IMR-90 (cell line): ENCODE results near the gene NR1D1. TPM values are rescaled to one million over a fixed set of nuclear protein-coding genes. Genes with fewer than 3 reads are reported as not detected.

Experiments
- ATAC-seq: fragments of 200-7000 bp; cut with Tn5 transposase; 2 replicates; pipeline ENCODE4 v1.9.1; 2020; ENCODE audit warnings: low read depth, mild to moderate bottlenecking, moderate library complexity
- BruUV-seq: library from RNA; stranded (reverse); fragments of 400-500 nt; replicated peaks from 2 replicates; lab custom pipeline; 2021; lab: Mats Ljungman, UMichigan
- CTCF ChIA-PET: fragments of 300-600 bp; formaldehyde crosslinking; extraction: SDS; loops from one replicate; lab custom pipeline; 2021; ENCODE audit warnings: antibody characterized with exemption; lab: Yijun Ruan, JAX
- POLR2A ChIA-PET: fragments of 300-600 bp; sonication (Branson Sonifier 250); formaldehyde crosslinking; loops from one replicate; lab custom pipeline; 2022; ENCODE audit warnings: antibody characterized with exemption; ENCODE audit not compliant: unreplicated experiment; lab: Charles Lee
- DNase-seq: peaks from one replicate; pipeline ENCODE4 v3.0.0; 2013
- H2AFZ ChIP-seq: replicated peaks from 2 replicates; pipeline ENCODE3; 2013; ENCODE audit warnings: low read length, mild to moderate bottlenecking; ENCODE audit not compliant: poor library complexity
- H2AK5ac ChIP-seq: 2 replicates; pipeline ENCODE4 v1.6.1; 2013; ENCODE audit warnings: low read depth, low read length, inconsistent platforms
- H2AK9ac ChIP-seq: replicated peaks from 2 replicates; pipeline ENCODE3; 2013; ENCODE audit warnings: mild to moderate bottlenecking, low read depth, low read length, moderate library complexity; ENCODE audit not compliant: poor library complexity
- H2BK120ac ChIP-seq: 2 replicates; pipeline ENCODE4 v1.6.1; 2013; ENCODE audit warnings: low read depth, low read length, inconsistent platforms
- H2BK15ac ChIP-seq: 3 replicates; pipeline ENCODE4 v1.6.1; 2013; ENCODE audit warnings: low read depth, low read length, inconsistent platforms
- H2BK20ac ChIP-seq: 2 replicates; pipeline ENCODE4 v1.6.1; 2013; ENCODE audit warnings: low read depth, mild to moderate bottlenecking, inconsistent platforms, low read length, moderate library complexity
- H2BK5ac ChIP-seq: 2 replicates; pipeline ENCODE4 v1.6.1; 2013; ENCODE audit warnings: mild to moderate bottlenecking, low read depth, low read length, inconsistent platforms; ENCODE audit not compliant: poor library complexity, severe bottlenecking
- H3K14ac ChIP-seq: replicated peaks from 2 replicates; pipeline ENCODE4 v1.6.1; 2013; ENCODE audit warnings: low read depth, low read length, inconsistent platforms
- H3K18ac ChIP-seq: 2 replicates; pipeline ENCODE4 v1.6.1; 2013; ENCODE audit warnings: low read depth, low read length, control low read depth
- H3K23ac ChIP-seq: 2 replicates; pipeline ENCODE4 v1.6.1; 2013; ENCODE audit warnings: low read depth, low read length, inconsistent platforms
- H3K27ac ChIP-seq: 2 replicates; pipeline ENCODE4 v1.5.1; 2013; ENCODE audit warnings: mild to moderate bottlenecking, control low read depth, low read length; ENCODE audit not compliant: insufficient read depth
- H3K27me3 ChIP-seq: 2 replicates; pipeline ENCODE4 v1.6.1; 2013; ENCODE audit warnings: low read length; ENCODE audit not compliant: control insufficient read depth, insufficient read depth
- H3K36me3 ChIP-seq: 2 replicates; pipeline ENCODE4 v1.6.1; 2013; ENCODE audit warnings: low read length, mixed read lengths; ENCODE audit not compliant: control insufficient read depth, insufficient read depth
- H3K4ac ChIP-seq: 2 replicates; pipeline ENCODE4 v1.6.1; 2013; ENCODE audit warnings: low read depth, low read length, inconsistent platforms
- H3K4me1 ChIP-seq: 2 replicates; pipeline ENCODE4 v1.6.1; 2013; ENCODE audit warnings: low read length, mixed read lengths; ENCODE audit not compliant: control insufficient read depth, insufficient read depth
- H3K4me2 ChIP-seq: 2 replicates; pipeline ENCODE4 v1.6.1; 2013; ENCODE audit warnings: low read depth, mild to moderate bottlenecking, control low read depth, low read length, moderate library complexity
- H3K4me3 ChIP-seq: 2 replicates; pipeline ENCODE4 v1.5.1; 2013; ENCODE audit warnings: low read depth, mild to moderate bottlenecking, control low read depth, low read length, moderate library complexity; ENCODE audit not compliant: insufficient read depth
- H3K56ac ChIP-seq: 2 replicates; pipeline ENCODE4 v1.6.1; 2013; ENCODE audit warnings: low read length, inconsistent platforms; ENCODE audit not compliant: insufficient read depth; ENCODE audit errors: extremely low read depth
- H3K79me1 ChIP-seq, 2 experiments: 2 replicates each; pipeline ENCODE4 v1.6.1; 2013; ENCODE audit warnings: low read length in 2 of 2, inconsistent platforms in 1 of 2, low read depth in 1 of 2
- H3K9ac ChIP-seq: 2 replicates; pipeline ENCODE4 v1.6.1; 2013; ENCODE audit warnings: low read depth, low read length, control low read depth
- H3K9me1 ChIP-seq: 2 replicates; pipeline ENCODE4 v1.6.1; 2013; ENCODE audit warnings: low read length, inconsistent platforms; ENCODE audit not compliant: insufficient read depth
- H3K9me3 ChIP-seq: 2 replicates; pipeline ENCODE4 v1.6.1; 2013; ENCODE audit warnings: low read length; ENCODE audit not compliant: control insufficient read depth, insufficient read depth
- H4K20me1 ChIP-seq: 2 replicates; pipeline ENCODE4 v1.6.1; 2013; ENCODE audit warnings: low read length, inconsistent platforms; ENCODE audit not compliant: insufficient read depth
- H4K5ac ChIP-seq: 2 replicates; pipeline ENCODE4 v1.6.1; 2013; ENCODE audit warnings: mild to moderate bottlenecking, low read depth, low read length, control low read depth
- H4K8ac ChIP-seq, 2 experiments: 2 replicates each; pipeline ENCODE4 v1.6.1; 2013; ENCODE audit warnings: low read depth in 2 of 2, low read length in 2 of 2, control low read depth in 1 of 2, inconsistent platforms in 1 of 2
- H4K91ac ChIP-seq: 2 replicates; pipeline ENCODE4 v1.6.1; 2013; ENCODE audit warnings: low read depth, low read length, inconsistent platforms; ENCODE audit not compliant: insufficient read depth
- POLR2A ChIP-seq: IDR thresholded peaks from 2 replicates; pipeline ENCODE4 v1.6.1; 2012; ENCODE audit warnings: mild to moderate bottlenecking, low read depth, low read length
- RCOR1 ChIP-seq: IDR thresholded peaks from 2 replicates; pipeline ENCODE4 v1.6.1; 2012; ENCODE audit warnings: mild to moderate bottlenecking, low read length, improper control_type of control experiment; ENCODE audit not compliant: insufficient replicate concordance
- WGBS, 2 experiments: methylation state at CpG; one replicate each; pipeline versions ENCODE4 v1.1.5 to v1.1.7; 2013; ENCODE audit warnings: missing lambda C conversion rate in 2 of 2; ENCODE audit not compliant: insufficient read length in 1 of 2; ENCODE audit errors: extremely low coverage in 2 of 2; 5-methylcytosine and 5-hydroxymethylcytosine counted together
- dilution Hi-C: fragments of 300-500 bp; cut with HindIII; formaldehyde crosslinking; loops from one replicate; pipeline ENCODE4 v1.14.3; 2018; ENCODE audit warnings: low sequenced_read_pairs; ENCODE audit not compliant: unreplicated experiment
- in situ Hi-C: fragments of 300-500 bp; cut with MboI; formaldehyde crosslinking; loops from 3 replicates; pipeline ENCODE4 v1.14.3; 2019; ENCODE audit warnings: low sequenced_read_pairs, inconsistent platforms, mixed read lengths
- intact Hi-C: fragments of 100-400 bp; cut with micrococcal nuclease; formaldehyde crosslinking; loops from 2 replicates; pipeline ENCODE4 v1.10.0; 2022
- polyA plus RNA-seq, 3 experiments: library from polyadenylated mRNA; depleted of rRNA; stranded (reverse); fragments of >200 nt; gene quantifications; 2 replicates each; pipeline ENCODE4 v1.2.3, GENCODE V29; 2012; ENCODE audit warnings: low replicate concordance in 1 of 3
- total RNA-seq: library from RNA; depleted of rRNA; stranded (reverse); fragments of >200 nt; gene quantifications from 2 replicates; pipeline ENCODE4 v1.2.3, GENCODE V29; 2012

NR1D1 gene
- total and polyA plus RNA-seq, 2 of the 4 experiments (the other 2 are of a cell fraction), result 0.36 to 7.2 TPM

GRCh38 chr17:40099619-40100418 is 570 bp downstream of the NR1D1 start:
- H3K36me3 ChIP-seq, result peaks cover 26% of the 10 kb centered on the region
- no peaks in the 10 kb centered on the region for H3K9me3 ChIP-seq
- peak overlapping the region; percentile 40; the same call in 2 of the 3 replicates for H2BK15ac ChIP-seq
- H3K56ac ChIP-seq, result peak overlapping the region; percentile 69
- H4K20me1 ChIP-seq, result peaks cover 8% of the 10 kb centered on the region; the same call in 1 of the 2 replicates
- peak overlapping the region; percentile 91 for H2AK5ac ChIP-seq
- no peak for DNase-seq
- BruUV-seq, result TSS peak; percentile 91
- H4K8ac ChIP-seq, result peak overlapping the region; percentile 45 to 51; a peak in 2 of 4 replicates
- peak overlapping the region; percentile 70 for H3K9ac ChIP-seq
- H3K4me3 ChIP-seq, result peak overlapping the region; percentile 65
- peak overlapping the region; percentile 86 for H4K91ac ChIP-seq
- ATAC-seq, result peak; percentile 7
- H2AK9ac ChIP-seq, result peak overlapping the region; percentile 97
- H3K79me1 ChIP-seq, result peaks cover 24 to 46% of the 10 kb centered on the region in 2 experiments; a peak in 3 of 4 replicates
- peaks cover 22% of the 10 kb centered on the region for H3K4me1 ChIP-seq
- H3K4me2 ChIP-seq, result peak overlapping the region; percentile 75
- H2AFZ ChIP-seq, result peak overlapping the region; percentile 87
- intact Hi-C loops, result loop anchor here (1.0 kb wide), 1 partner anchor 11 kb away; no protein-coding TSS in a partner anchor
- peak overlapping the region; percentile 74 for H2BK5ac ChIP-seq
- TF ChIP-seq POLR2A (peak; percentile 61), RCOR1 (no peak)
- peak overlapping the region; percentile 88 for H3K14ac ChIP-seq
- H3K4ac ChIP-seq, result peak overlapping the region; percentile 86
- peak overlapping the region; percentile 72 for H3K27ac ChIP-seq
- H3K9me1 ChIP-seq, result peaks cover 23% of the 10 kb centered on the region
- dilution Hi-C loops, result no loop called here
- peak overlapping the region; percentile 98 for H3K23ac ChIP-seq
- 2% methylated on average over 13 of the region's 31 CpGs; no CpG with 5 or more reads in 1 of the 2 experiments for WGBS, 2 experiments
- CTCF ChIA-PET, result interaction anchor here (1.0 to 2.3 kb wide), 3 partner anchors 11 to 69 kb away, joined by 3 to 12 read pairs (median 3); no protein-coding TSS in a partner anchor
- no peak overlapping the region for H2BK20ac ChIP-seq
- H3K27me3 ChIP-seq, result no peaks in the 10 kb centered on the region
- peak overlapping the region; percentile 10 for H3K18ac ChIP-seq
- POLR2A ChIA-PET, result interaction anchor here (0.9 to 1.2 kb wide), 2 partner anchors 9 to 46 kb away, joined by 3 to 5 read pairs; partner anchors contain the start of gene MED24
- peak overlapping the region; percentile 6; the same call in 1 of the 2 replicates for H4K5ac ChIP-seq
- in situ Hi-C loops, result no loop called here
- peak overlapping the region; percentile 67 for H2BK120ac ChIP-seq
